Measurements from ENCODE around the gene C12orf75.
"Not testable (repeated sequence)": the region's sequence is repeated elsewhere in the genome, so short reads cannot be mapped to it uniquely, and the experiment has no call there.

Gene C12orf75

GRCh38 chr12:105308839-105309238 is 21.7 kb upstream of the C12orf75 start:
- intact Hi-C loops (cut with DNase I); DNase-seq: not testable (repeated sequence)

- DNase-seq; intact Hi-C loops (cut with DNase I): not testable (repeated sequence)
These were observed 21.1 kb upstream of the C12orf75 start for GRCh38 chr12:105309384-105309783.

- intact Hi-C loops (cut with DNase I); DNase-seq: not testable (repeated sequence)
These were observed 19.9 kb upstream of the C12orf75 start for GRCh38 chr12:105310476-105311085.

- intact Hi-C loops (cut with DNase I); DNase-seq: not testable (repeated sequence)
These were observed 18.6 kb upstream of the C12orf75 start for GRCh38 chr12:105311936-105312335.

DNA sequence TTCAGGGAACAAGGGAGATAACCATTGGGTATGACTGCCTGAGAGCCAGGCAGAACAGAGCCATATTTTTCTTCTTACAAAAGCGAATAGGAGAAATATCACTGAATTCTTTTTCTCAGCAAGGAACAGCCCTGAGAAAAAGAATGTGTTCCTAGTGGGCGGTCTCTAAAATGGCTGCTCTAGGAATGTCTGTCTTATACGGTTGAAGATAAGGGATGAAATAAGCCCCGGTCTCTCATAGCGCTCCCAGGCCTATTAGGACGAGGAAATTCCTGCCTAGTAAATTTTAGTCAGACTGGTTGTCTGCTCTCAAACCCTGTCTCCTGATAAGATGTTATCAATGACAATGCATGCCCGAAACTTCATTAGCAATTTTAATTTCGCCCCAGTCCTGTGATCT is 16.7 kb upstream of the C12orf75 start:
- DNase-seq; intact Hi-C loops (cut with DNase I): not testable (repeated sequence)

DNA sequence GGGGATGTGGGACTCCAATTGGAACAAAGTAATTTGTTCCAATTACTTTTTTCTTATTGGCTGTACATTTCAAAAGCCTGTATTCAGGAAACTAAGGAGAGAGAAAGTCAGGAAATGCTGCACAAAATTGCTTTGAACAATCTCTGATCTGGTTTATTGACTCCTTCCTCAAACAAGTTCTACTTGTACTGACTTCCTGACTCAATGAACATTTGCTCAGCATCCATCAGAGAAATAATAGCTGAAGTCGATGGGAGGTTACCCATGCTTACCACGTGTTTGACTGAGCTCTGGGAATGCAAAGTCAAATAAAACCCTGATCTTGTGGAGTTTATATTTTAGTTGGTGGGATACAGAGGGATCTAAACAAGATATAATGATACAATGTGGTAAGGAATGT is 15.4 kb upstream of the C12orf75 start:
- DNase-seq = no peak
- intact Hi-C loops (cut with DNase I) = no loop called here

DNA sequence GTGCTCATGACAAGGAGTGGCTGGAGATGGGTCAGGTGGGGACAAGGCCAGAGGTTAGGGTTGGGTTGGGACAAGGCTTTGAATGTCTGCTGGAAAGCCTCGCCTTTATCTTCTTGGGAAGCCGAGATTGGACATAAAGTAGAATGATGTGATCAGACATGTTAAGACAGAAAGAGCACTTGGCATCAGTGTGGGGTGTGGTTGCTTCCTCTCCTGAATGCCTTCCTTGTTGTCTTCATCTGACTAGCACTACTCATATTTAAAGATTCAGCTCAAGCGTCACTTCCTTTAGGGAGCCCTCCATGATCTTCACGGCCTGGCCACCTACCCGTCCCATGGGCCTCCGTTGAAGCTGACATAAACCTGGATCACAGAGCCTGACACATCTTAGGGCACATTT is 14.8 kb upstream of the C12orf75 start:
- DNase-seq = no peak
- intact Hi-C loops (cut with DNase I) = no loop called here

GRCh38 chr12:105316931-105317852 is 13.3 kb upstream of the C12orf75 start:
- DNase-seq = no peak
- intact Hi-C loops (cut with DNase I) = no loop called here

DNA sequence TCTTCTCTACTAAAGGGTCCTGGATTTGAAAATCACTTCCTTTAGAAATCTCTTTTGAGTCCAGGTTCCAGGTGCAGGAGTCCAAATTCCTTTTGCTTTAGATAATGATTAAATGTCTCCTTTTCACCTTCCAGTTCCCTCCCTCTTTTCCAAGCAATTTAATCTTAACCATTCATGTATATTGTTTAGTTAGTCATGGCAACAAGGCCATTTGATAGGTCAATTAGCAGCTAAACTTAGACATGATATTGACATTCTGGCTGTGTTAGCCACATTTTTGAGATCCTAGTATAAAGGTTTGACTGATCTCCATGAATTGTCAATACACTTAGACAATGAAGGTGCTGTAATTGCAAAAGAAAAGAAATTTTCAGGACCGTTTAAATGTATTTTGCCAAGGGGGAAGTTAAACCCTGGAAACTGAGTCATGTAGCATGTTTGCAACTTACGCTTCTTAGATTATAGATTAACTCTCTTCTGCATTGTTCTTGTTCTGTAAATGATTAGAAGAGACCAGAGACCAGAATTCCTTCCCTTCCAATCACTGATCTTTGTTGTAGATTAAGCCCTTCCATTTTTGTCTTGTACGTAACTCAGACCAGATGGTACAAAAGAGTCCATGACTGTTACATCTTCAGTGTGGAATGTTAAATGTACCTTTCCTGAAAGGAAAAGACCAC is 12.4 kb upstream of the C12orf75 start:
- no peak for DNase-seq
- intact Hi-C loops (cut with DNase I) = no loop called here

- DNase-seq = no peak
- intact Hi-C loops (cut with DNase I) = no loop called here
These were observed 11.6 kb upstream of the C12orf75 start for GRCh38 chr12:105318651-105319483.

DNA sequence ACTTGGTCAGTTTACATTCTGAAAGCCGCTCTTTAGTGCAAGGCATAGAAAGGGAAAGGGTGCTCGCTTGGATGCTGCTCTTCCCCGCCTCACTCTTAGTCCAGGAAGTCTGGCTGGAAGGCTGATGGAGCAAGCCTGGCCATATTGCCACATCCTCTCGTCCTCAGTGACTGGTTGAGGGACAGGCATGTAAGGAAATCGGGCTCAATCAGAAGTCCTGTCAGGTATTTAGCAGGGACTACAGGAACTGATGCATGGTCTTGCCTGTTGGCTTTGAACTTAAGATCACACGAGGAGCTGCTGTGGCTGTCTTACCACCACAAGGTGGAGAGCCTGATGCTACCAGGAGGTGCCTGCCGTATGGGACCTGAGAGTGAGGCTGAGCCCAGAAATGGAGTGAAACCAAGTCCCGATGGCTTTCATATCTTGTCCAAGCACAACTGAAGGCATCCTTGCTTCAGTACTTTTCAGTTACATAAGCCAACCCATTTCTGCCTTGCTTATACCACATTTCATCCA is 10.7 kb upstream of the C12orf75 start:
- no peak for DNase-seq
- intact Hi-C loops (cut with DNase I) = no loop called here

- intact Hi-C loops (cut with DNase I) = no loop called here
- no peak for DNase-seq
These were observed 9.4 kb upstream of the C12orf75 start for GRCh38 chr12:105321125-105321524.

DNA sequence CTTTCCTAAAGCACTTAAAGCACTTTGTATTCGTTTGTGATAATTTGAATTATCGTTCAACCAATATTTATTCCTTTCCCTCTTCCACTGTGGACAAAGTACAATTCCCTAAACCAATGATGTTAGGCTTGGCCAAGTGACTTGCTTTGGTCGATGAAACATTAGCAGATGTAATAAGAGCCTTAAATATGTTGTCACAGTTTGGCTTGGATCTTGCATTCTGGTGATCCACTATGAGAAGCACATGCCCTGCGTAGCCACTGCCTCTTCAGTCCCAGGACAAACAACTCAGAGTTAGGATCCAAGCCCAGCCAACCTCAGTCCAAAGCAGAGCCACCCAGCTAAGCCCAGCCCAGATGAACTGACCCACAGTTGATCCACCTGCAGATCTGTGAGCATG is 8.4 kb upstream of the C12orf75 start:
- DNase-seq = no peak
- intact Hi-C loops (cut with DNase I) = no loop called here

DNA sequence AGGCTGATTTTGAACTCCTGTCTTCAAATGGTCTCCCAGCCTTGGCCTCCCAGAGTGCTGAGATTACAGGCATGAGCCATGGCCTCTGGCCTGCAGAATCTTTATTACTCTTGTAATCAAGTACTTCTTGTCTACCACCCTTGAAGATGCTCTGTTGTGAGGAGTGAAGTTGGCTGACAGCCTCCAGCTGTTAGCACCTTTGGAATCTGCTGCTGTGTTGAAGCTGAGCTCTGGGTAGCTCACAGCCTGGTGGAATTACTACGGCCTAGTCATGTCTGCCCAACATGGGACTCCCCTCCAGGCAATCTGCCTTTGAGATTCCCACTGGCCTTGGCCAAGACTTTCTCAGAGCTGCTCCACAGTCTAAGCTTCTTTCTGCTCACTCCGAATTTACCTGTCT is 5.8 kb upstream of the C12orf75 start:
- intact Hi-C loops (cut with DNase I) = no loop called here

DNA sequence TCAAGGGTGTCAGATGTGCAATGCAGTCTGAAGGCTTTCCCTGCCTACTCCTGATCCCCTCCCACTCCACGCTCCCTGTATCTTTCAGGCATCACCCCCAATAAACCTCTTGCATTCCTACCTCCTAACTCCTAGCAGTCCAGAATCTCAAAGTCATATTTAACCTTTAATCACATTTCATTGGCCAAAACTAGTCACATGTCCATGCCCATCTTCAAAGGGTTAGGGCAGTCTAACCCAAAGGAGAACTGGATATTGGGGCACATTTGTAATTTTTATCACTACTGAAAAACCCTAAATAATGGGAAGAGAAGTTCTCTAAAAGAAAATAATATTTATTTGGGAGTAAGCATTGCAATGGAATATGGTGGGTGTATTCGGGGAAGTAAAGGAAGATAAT is 5.4 kb upstream of the C12orf75 start:
- no peak for DNase-seq
- intact Hi-C loops (cut with DNase I) = no loop called here

More for the DNA sequence above, 5.8 kb upstream of the C12orf75 start:
- DNase-seq = no peak

- intact Hi-C loops (cut with DNase I) = no loop called here
- no peak for DNase-seq
These were observed 587 bp upstream of the C12orf75 start for GRCh38 chr12:105329926-105330282.

DNA sequence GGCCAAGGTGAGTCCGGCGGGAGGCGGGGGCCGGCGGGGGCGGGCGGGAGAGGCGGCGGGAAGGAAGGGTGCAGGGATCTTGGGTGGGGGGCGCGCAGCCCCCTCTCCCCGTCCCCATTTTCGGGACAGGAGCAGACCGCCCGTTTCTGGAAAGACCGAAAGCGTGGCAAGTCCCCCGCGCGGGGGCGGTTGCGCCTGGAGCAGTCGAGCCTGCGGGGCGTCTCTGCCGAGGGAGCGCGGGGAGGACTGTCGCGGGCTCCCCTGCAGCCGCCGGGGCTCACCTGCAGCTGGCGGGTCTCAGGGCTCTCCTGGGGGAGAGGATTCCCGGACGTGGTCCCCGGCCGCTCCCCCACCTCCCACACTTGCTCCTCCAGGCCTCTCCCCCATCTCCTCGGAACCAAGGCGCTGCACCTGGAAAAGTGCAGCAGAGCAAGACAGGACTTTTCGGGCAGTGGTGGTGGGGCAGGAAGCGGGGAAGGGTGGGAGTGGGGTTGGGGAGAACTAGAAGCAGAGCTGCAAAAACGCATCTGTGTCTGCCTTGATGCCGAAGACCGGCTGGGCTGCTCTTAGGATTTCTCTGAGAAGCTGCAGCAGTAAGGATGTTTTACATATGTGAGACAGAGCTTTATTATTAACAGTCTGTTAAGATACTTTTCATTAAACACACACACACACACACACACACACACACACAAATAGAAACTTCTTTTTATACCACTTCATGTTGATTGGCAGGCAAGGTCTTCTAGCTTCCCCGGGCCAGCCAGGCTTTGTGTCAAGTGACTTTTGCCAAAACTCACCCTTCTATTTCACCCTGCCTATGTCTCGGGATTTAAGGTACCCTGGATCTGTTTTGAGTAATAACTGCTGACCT is 677 bp downstream of the C12orf75 start:
- intact Hi-C loops (cut with DNase I) = no loop called here

DNA sequence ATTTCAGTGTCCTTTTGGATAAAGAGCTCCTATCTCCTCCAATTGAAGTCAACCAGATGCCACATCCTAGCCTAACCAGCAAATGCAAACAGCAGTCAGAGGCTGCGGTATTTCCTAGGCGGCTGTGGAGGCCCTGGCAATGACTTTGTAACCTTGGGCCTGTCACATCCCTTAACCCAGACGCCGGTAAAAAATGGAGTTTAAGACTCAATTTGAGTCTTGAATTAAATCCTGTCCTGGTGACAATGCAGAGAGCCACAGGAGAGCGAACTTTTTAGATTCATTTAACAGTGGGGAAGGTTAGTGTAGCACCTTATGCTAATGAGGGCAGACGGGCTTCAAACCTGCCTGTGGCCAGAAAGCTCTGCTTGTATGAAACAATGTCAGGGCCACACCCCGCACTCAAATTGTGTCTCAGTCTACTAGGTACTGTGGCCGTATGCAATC is 1.3 kb downstream of the C12orf75 start:
- intact Hi-C loops (cut with DNase I) = no loop called here
- DNase-seq = no peak

More for the DNA sequence above, 677 bp downstream of the C12orf75 start:
- DNase-seq = peak in 5 of 10 donors; percentile 16 to 89 (median 78)

DNA sequence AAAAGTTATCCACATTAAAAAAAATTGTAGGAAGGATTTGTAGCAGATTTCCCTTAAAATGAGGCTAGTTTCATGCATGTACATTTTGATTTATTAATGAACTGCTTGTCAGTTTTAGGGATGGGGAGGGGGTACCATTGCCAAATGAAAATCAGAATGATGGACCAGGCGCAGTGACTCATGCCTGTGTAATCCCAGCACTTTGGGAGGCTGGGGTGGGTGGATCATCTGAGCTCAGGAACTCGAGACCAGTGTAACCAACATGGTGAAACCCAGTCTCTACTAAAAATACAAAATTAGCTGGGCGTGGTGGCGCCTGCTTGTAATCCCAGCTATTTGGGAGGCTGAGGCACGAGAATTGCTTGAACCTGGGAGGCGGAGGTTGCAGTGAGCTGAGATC is 1.8 kb downstream of the C12orf75 start:
- intact Hi-C loops (cut with DNase I) = not testable (repeated sequence)

More for the DNA sequence above, 1.8 kb downstream of the C12orf75 start:
- not testable (repeated sequence) for DNase-seq

All from posterior cingulate gyrus (tissue), 11 donors.